Measurements from ENCODE around the gene LASP1NB.

LASP1NB gene

DNA sequence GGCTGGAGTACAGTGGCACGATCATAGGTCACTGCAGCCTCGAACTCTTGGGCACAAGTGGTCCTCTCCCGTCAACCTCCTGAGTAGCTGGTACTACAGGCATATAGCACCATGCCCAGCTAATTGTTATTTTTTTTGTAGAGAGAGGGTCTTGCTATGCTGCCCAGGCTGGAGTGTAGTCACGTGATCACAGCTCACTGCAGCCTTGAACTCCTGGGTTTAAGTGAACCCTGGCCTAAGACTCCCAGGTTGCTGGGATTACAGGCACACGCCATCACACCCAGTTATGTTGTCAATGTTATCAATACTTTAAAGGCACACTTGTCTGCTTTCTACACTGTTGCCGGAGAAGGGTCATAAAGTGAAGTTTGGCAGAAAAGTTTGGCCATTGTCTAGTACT lies 22.0 kb upstream of the LASP1NB start:
- H3K4me3 ChIP-seq (ENCODE audit: low read depth, low read length), result no peak overlapping the region
- no peak for DNase-seq (ENCODE audit: low read depth)
- TF ChIP-seq, protein P1, sequence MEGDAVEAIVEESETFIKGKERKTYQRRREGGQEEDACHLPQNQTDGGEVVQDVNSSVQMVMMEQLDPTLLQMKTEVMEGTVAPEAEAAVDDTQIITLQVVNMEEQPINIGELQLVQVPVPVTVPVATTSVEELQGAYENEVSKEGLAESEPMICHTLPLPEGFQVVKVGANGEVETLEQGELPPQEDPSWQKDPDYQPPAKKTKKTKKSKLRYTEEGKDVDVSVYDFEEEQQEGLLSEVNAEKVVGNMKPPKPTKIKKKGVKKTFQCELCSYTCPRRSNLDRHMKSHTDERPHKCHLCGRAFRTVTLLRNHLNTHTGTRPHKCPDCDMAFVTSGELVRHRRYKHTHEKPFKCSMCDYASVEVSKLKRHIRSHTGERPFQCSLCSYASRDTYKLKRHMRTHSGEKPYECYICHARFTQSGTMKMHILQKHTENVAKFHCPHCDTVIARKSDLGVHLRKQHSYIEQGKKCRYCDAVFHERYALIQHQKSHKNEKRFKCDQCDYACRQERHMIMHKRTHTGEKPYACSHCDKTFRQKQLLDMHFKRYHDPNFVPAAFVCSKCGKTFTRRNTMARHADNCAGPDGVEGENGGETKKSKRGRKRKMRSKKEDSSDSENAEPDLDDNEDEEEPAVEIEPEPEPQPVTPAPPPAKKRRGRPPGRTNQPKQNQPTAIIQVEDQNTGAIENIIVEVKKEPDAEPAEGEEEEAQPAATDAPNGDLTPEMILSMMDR (conservative IDR thresholded peaks at IDR 0.05; ENCODE audit: low read depth, low read length), result no peak

DNA sequence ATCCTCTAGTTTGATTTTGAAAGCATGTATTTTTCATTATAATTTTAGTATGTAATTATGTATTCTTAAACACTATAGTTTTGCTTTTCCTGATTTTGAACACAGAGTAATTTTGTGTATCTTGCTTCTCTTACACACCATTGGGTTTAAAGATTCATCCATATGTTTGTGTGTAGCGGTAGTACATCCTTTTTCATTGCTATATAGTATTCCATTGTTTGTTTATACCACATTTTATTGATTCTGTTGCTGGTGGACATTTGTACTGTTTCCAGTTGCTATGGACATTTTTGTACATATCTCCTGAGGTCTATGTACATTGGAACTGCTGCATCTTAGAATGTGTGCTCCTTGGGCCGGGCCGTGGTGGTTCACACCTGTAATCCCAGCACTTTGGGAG lies 20.5 kb upstream of the LASP1NB start:
- TF ChIP-seq, protein P1 (conservative IDR thresholded peaks at IDR 0.05; ENCODE audit: low read depth, low read length), result no peak
- DNase-seq (ENCODE audit: low read depth), result no peak
- H3K4me3 ChIP-seq (ENCODE audit: low read depth, low read length), result no peak overlapping the region

DNA sequence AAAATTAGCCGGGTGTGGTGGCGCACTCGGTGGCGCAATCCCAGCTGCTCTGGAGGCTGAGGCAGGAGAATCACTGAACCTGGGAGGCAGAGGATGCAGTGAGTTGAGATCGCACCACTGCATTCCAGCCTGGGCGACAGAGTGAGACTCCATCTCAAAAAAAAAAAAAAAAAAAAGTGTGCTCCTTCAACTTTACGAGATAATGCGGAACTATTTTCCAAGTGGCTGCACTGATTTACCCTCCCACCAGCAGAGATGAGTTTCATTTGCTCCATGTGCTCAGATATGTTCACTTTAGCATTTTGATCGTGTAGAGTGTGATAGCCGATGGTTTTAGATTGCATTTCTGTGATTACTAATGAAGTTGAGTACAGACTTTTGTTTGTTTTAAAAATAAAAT lies 20.0 kb upstream of the LASP1NB start:
- H3K4me3 ChIP-seq (ENCODE audit: low read depth, low read length), result no peak overlapping the region
- no peak for DNase-seq (ENCODE audit: low read depth)
- TF ChIP-seq, protein P1 (conservative IDR thresholded peaks at IDR 0.05; ENCODE audit: low read depth, low read length), result no peak

DNA sequence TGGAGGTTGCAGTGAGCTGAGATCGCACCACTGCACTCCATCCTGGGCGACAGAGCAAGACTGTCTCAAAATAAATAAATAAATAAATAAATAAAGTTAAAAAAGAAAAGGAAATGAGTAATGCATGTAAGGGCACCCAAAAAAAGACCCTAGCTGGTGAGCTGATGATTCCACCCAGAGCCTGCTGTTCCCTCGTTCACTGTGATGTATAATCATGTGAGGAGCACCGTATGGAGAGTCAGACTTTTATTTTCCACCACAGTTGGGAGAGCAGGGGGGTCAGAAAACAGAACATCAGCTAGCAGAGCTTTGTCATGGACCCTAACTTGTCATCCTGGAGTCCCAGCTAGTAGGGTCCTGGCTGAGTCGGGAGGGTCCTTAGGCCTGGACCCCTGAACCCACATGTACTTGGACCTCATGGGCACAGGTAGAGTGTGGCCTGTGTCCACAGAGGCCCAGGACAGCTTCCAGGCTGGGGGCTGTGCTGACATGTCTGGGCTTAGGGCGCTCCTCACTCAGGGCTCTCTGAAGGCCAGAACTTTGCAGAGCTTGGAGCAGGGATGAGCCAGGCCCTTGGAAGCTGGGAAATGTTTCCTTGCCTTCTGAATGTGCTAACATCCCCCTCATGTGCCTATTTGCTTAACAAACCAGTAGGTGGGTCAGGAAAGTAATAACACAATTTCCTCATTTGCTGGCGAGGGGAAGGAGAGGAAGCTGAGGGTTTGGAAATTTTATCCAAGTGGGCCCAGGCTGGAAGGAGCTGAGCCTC lies 18.8 kb upstream of the LASP1NB start:
- no peak overlapping the region for H3K4me3 ChIP-seq (ENCODE audit: low read depth, low read length)

DNA sequence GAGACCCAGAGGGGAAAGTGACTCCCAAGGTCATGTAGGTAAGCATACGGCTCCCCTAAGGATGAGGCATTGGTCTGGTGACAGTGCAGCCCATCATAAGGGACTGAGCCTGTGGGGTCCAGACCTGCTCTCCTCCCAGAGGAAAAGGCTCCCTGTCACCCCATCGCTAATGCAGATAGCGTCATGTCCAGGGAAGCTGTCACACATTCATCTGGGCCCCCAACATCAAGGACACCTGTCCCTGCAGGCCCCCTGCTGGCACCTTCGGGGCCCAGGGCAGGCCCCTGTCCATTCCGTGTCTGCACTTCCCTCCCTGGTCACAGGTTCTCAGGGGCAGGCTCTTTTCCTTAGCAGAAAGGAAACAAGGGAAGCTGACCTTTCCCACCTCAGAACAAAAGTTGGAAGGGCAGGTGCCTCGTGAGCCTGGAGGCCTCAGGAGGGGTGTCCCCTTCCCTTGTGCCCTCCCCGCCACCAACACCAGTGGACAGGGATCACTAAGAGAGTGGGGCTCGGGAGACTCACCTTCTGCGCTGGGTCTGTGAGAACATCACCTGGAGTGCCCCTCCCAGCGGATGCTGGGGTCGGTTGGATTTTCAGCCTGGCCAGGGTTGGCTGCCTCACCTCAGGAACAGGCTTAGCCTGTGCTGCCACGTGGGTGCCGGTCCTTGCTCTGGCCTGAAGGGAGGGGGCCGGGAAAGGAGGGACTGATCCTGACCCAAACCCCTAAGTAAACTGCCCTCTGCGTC lies 17.3 kb upstream of the LASP1NB start:
- no peak overlapping the region for H3K4me3 ChIP-seq (ENCODE audit: low read depth, low read length)
- TF ChIP-seq, protein P1 (conservative IDR thresholded peaks at IDR 0.05; ENCODE audit: low read depth, low read length), result peak; percentile 22
- DNase-seq (ENCODE audit: low read depth), result no peak

More for the DNA sequence above, 18.8 kb upstream of the LASP1NB start:
- TF ChIP-seq, protein P1 (conservative IDR thresholded peaks at IDR 0.05; ENCODE audit: low read depth, low read length), result no peak
- DNase-seq (ENCODE audit: low read depth), result no peak

DNA sequence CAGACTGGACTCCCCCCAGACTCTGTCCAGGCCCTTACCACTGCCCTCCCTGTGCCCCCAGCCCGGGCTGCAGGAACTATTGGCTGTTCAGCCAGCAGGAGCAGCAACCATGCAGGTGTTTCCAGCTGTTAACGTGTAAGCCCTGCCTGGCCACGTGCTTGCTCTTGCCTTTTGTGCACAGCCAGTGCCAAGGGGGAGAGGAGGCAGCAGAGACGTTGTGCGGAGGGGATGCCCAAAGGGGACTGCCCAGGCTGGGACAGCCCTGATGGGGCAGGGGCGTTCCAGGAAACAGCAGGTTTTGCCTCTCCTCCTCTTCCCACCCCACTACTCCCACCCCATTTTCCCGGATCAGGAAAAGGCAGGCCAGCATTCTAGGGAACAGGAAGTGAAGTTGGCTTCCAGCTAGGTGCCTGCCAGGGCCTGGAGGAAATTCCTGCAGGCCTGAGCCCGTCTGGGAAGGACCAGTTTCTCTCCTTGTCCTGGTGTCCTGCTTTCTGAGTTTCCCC lies 16.7 kb upstream of the LASP1NB start:
- no peak for DNase-seq (ENCODE audit: low read depth)
- H3K4me3 ChIP-seq (ENCODE audit: low read depth, low read length), result no peak overlapping the region
- TF ChIP-seq, protein P1 (conservative IDR thresholded peaks at IDR 0.05; ENCODE audit: low read depth, low read length), result no peak
